Omental fat pad (tissue), 4 donors: ENCODE results near the gene MOB3A. TPM values are rescaled to one million over a fixed set of nuclear protein-coding genes. Genes with fewer than 3 reads are reported as not detected.

Experiments
- ATAC-seq: fragments of 150-250 bp; one replicate; pipeline ENCODE4 v1.9.1; 2016; ENCODE audit warnings: mild to moderate bottlenecking, moderate library complexity; ENCODE audit not compliant: low FRiP score
- DNase-seq: peaks from one replicate; pipeline ENCODE4 v3.0.0-alpha.2; 2019; ENCODE audit warnings: low spot score
- CTCF ChIP-seq, 3 donors: fragments of 450-650 bp; IDR thresholded peaks; one replicate each; pipeline ENCODE4 v1.5.1; 2016 to 2017; ENCODE audit warnings: antibody characterized with exemption in 3 of 3, mild to moderate bottlenecking in 3 of 3, moderate library complexity in 2 of 3
- total RNA-seq, 4 donors: library from RNA; depleted of rRNA; stranded (reverse); fragments of >200 nt; gene quantifications; one replicate each; pipeline ENCODE4 v1.1.0, GENCODE V29; 2016

MOB3A gene
- total RNA-seq, 4 donors from 2014 or later, result 29.7 to 51.7 (median 44.8) TPM

- DNase-seq, result no peak
- TF ChIP-seq CTCF (IDR thresholded peaks at IDR 0.05), result no peak
- no peak for ATAC-seq
Observed at GRCh38 chr19:2046046-2046907, 49.8 kb downstream of the MOB3A start.

GRCh38 chr19:2045501-2046045 is 50.6 kb downstream of the MOB3A start:
- DNase-seq, result no peak

GRCh38 chr19:2044709-2045500 is 51.2 kb downstream of the MOB3A start:
- DNase-seq, result no peak
- ATAC-seq, result no peak

More at GRCh38 chr19:2045501-2046045, 50.6 kb downstream of the MOB3A start:
- no peak for ATAC-seq
- TF ChIP-seq CTCF (IDR thresholded peaks at IDR 0.05), result no peak

GRCh38 chr19:2043961-2044708 is 52.0 kb downstream of the MOB3A start:
- no peak for TF ChIP-seq CTCF (IDR thresholded peaks at IDR 0.05)
- no peak for DNase-seq
- ATAC-seq, result no peak

More at GRCh38 chr19:2044709-2045500, 51.2 kb downstream of the MOB3A start:
- TF ChIP-seq CTCF (IDR thresholded peaks at IDR 0.05), result no peak

- DNase-seq (no peak), ATAC-seq (no peak)
- TF ChIP-seq CTCF (IDR thresholded peaks at IDR 0.05), result no peak
Observed at GRCh38 chr19:2043251-2043641, 52.9 kb downstream of the MOB3A start.

GRCh38 chr19:2042485-2043250 is 53.5 kb downstream of the MOB3A start:
- ATAC-seq (no peak), DNase-seq (no peak)
- TF ChIP-seq CTCF (IDR thresholded peaks at IDR 0.05), result no peak
